Measurements from ENCODE around the gene RHOT2.

RHOT2 gene

DNA sequence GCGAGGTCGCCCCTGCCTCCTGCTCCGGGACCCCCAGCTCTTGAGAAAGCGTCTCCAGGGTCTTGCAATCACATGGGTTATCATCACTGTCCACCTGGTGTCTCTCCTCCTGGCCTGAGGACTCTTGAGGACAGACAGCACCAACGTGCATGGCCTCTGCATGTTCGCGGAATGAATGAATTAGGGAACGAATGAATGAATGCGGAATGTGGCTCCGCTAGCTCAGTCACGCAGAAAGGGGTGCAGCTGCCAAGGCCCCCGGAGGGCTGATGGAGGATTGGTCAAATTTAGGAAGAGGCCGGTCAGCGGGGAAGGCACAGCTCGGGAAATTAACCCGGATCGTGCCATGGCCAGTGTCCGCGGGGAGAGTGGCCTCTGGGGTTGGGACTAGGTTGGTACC is 34.4 kb downstream of the RHOT2 start:
- DNase-seq = no peak

- no peak for DNase-seq
Measured at GRCh38 chr16:703406-703805, 35.5 kb downstream of the RHOT2 start.

- no peak for DNase-seq
Measured at GRCh38 chr16:704047-704446, 36.1 kb downstream of the RHOT2 start.

GRCh38 chr16:704552-705380 is 36.8 kb downstream of the RHOT2 start:
- no peak for DNase-seq

- DNase-seq = no peak
Measured at GRCh38 chr16:705431-706188, 37.7 kb downstream of the RHOT2 start, which contains the start of gene FBXL16. TSS of gene FBXL16 (minus strand) at chr16:705801. CDS start at chr16:697405, 8,396 bp downstream.

- DNase-seq = no peak
Measured at GRCh38 chr16:706189-707061, 38.5 kb downstream of the RHOT2 start.

- DNase-seq = no peak
Measured at GRCh38 chr16:707062-707538, 39.2 kb downstream of the RHOT2 start.

- no peak for DNase-seq
Measured at GRCh38 chr16:708019-708418, 40.1 kb downstream of the RHOT2 start.

- no peak for DNase-seq
Measured at GRCh38 chr16:708959-709358, 41.0 kb downstream of the RHOT2 start.

DNA sequence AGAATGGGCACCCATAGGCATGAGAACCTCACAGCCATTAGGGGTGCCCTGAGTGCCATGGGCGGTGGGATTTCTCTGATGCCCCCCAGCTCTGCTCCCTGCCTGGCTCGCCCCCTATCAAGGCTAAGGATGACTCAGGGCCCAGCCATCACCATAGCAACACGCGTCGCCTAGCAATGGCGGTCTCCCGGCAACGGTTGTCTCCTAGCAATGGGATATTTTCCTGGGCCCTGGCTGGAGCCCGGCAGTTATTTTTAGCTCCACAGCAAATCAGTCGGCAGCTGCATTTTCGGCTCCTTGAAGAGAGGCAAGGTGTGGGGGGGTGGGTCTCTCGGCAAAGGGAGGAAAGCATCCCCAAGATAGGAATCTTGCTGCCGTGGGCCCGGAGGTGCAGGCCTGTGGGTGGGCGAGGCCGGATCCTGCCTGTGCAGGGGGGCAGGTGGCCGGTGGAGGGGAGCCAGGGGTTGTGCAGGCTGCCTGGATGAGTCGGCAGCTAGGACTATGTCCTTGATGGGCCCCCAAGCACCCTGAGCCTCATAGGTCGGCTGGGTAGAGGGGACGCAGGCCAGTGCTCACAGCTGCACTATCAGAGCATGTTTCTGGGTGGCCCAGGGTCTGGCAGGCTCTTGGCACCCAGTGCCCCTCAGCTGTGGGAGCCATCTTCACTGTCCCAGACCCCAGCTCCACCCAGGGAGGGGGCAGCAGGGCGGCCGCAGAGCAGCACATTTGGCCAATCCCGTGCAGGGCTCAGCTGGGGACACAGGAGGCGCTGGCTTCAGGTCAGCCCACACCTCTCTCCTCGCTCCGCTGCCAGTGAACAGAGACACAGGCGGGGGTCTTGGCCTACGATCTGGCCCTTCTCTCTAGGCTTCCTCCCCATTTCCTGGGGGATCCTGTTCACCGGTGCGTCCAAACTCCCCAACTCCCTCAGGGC is 41.9 kb downstream of the RHOT2 start:
- DNase-seq = no peak

DNA sequence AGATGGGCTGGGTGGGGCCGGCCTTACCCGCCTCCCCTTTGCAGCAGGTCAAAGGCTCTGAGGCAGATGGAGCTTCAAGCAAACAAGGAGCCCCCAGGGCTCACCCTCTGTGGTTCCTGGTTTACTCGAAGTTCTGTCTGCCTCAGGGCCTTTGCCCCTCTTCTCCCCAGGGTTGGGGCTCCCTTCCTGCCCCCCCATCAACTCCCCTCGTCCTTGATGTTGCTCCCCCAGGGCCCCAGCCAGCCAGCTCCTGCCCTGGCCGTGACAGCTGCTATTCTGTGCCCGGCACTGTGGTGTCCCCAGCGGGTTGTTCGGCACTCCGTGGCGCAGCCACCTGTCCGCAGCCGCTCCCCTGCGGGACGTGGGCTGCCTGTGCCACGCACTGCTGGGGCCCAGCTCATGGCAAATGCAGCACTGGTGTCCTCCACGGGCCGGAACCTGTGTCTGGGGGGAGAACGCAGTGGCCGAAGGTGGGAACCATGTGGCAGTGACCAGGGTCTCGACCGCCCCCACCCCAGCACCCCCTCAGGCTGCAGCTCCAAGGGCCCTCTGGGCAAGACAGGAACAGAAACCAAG is 42.7 kb downstream of the RHOT2 start:
- no peak for DNase-seq

- no peak for DNase-seq
Measured at GRCh38 chr16:711084-711483, 43.2 kb downstream of the RHOT2 start.

DNA sequence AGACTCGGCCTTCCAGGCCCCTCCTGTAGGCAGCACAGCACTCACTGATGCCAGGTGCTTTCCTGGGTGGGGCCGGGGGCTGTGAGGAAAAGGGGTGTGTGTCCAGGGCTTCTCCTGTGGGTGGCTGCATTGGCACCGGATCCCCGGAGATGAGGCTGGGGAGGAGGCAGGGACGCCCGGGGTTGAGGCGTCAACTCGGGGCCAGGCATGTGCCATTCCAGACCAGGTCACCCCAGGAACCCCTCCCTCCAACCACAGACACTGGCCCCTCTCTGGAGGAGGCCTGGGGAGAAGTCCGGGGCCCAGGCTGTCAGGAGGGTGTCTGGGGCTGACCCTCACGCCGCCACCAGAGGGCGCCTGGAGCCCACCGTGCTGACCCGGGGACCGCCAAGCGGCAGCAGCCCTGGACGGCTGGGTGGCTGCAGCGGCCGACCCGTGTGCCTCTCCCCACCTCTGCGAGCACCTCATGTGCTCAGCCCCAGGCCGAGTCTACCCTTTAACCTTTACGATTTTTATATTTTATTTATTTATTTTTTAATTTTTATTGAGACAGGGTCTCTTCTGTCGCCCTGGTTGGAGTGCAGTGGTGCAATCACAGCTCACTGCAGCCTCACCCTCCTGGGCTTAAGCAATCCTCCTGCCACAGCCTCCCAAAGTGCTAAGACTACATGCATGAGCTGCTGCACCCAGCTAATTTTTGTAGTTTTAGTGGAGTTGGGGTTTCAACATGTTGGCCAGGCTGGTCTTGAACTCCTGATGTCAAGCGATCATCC is 43.8 kb downstream of the RHOT2 start:
- peak; percentile 83 for DNase-seq

GRCh38 chr16:712740-713250 is 44.9 kb downstream of the RHOT2 start:
- DNase-seq = peak; percentile 48

GRCh38 chr16:714079-714478 is 46.1 kb downstream of the RHOT2 start:
- no peak for DNase-seq

DNA sequence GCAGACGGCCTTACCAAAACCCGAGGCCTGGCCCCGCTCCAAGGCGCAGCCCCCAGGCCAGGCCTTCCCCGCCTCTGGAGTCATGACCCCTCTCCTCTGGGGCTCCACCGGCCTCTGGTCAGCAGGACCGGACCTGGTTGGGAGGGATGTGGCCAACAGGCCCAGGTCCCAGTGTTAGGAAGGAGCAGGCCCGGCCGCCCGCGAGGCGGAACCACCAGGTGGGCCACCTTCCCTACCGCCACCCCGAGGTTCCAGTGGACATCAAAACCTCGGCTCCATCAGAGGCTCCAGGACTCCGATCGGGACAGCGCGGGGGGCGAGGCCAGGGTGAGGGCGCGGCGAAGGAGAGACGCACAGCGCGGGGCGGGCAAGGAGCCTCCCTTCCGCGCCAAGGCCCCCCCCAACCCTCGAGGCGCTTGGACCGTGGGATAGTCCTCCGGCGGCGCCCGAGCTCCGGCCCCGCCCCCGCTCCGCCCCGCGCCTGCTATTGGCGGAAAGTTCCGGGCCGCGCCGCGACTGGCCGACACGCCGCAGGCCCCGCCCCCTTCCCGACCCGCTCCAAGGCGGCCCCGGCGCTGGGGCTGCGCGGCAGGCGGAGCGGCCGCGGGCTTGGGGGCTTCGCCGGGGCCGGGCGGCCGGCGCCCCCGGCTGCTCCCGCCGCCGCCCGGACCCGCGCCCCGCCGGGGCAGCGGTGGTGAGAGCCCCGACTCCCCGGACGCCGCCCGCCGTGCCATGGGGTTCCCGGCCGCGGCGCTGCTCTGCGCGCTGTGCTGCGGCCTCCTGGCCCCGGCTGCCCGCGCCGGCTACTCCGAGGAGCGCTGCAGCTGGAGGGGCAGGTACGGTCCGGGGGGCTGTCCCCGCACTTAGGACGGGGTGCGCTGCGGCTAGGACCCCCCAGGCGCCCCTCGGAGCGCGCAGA is 46.9 kb downstream of the RHOT2 start, which contains the start of gene METRN:
Gene METRN (plus strand): TSS at position 561 of the 919 bp plus-strand sequence. CDS start 172 bp downstream, at position 733.
- DNase-seq = peak; percentile 94

GRCh38 chr16:715477-716199 is 47.7 kb downstream of the RHOT2 start:
- no peak for DNase-seq

DNA sequence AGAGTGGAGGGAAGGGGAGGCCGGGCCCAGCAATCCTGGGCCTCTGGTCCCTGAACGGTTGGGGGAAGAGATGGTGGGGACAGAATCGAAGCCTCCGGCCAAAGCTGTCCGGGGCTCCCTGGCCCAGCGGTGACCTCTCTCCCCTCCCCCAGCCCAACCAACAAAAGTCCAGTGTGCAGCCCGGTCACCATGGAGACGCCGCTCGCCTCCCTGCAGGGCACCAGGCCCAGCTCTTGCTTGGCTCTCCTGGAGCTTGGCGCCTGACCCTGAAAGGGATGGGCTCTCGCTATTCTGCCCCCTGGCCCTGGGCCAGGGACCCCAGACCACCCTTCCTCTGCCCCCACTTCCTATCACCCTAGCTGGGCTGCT is 48.3 kb downstream of the RHOT2 start:
- DNase-seq = no peak

Measured in stimulated activated CD4-positive, alpha-beta T cell treated with anti-CD3 and anti-CD28 coated beads, Interleukin-12 subunit alpha, Interleukin-12 subunit beta, amount 100 ng/mL, for 4 hours (primary cell).